Transverse colon (tissue), 3 donors: ENCODE measurements around the gene ARHGAP23.
A peak's percentile ranks its signal among the peaks of the same experiment; 100 is the strongest.

Source experiments
- EP300 ChIP-seq: sonication (generic); formaldehyde crosslinking; IDR thresholded peaks from one replicate; pipeline ENCODE4 v1.6.1; 2017; ENCODE audit warnings: antibody characterized with exemption, low read depth
- POLR2A ChIP-seq: fragments of 450-650 bp; IDR thresholded peaks from one replicate; pipeline ENCODE4 v1.6.1; 2016; ENCODE audit warnings: antibody characterized with exemption, mild to moderate bottlenecking, moderate library complexity
- TF ChIP-seq, protein P1 (sequence below), 5 experiments: fragments of 200-600 bp in 3 of 5; fragments of 450-650 bp in 2 of 5; sonication (generic) in 3 of 5; IDR thresholded peaks; 1 replicate in 2 of 5; 2 replicates in 3 of 5; pipeline ENCODE4 v1.5.1; 2016 to 2017; ENCODE audit warnings: antibody characterized with exemption in 5 of 5, inconsistent platforms in 3 of 5, mild to moderate bottlenecking in 2 of 5, moderate library complexity in 1 of 5

DNA sequence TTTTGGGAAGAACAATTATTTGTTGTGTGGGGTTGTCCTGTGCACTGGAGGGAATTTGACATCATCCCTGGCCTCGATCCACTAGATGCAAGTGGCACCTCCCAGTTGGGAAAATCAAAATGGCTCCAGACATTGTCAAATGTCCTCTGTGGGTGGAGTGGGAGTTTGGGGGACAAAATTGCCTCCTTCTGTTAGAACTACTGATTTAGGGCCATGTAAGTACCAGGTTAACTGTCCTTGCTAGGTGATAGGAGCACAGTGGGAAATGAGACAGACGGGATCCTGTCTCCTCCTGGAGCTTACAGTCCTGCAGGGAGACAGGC is 56.8 kb downstream of the ARHGAP23 start:
- TF ChIP-seq, protein P1, sequence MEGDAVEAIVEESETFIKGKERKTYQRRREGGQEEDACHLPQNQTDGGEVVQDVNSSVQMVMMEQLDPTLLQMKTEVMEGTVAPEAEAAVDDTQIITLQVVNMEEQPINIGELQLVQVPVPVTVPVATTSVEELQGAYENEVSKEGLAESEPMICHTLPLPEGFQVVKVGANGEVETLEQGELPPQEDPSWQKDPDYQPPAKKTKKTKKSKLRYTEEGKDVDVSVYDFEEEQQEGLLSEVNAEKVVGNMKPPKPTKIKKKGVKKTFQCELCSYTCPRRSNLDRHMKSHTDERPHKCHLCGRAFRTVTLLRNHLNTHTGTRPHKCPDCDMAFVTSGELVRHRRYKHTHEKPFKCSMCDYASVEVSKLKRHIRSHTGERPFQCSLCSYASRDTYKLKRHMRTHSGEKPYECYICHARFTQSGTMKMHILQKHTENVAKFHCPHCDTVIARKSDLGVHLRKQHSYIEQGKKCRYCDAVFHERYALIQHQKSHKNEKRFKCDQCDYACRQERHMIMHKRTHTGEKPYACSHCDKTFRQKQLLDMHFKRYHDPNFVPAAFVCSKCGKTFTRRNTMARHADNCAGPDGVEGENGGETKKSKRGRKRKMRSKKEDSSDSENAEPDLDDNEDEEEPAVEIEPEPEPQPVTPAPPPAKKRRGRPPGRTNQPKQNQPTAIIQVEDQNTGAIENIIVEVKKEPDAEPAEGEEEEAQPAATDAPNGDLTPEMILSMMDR (IDR thresholded peaks at IDR 0.05), result peak in 1 of 5 experiments; percentile 4
- no peak for TF ChIP-seq EP300
- TF ChIP-seq POLR2A, result no peak
